HEK293 (cell line): Measurements from ENCODE around the gene FAM200B.

Experiments
- CTCF ChIA-PET: fragments of 350-600 bp; formaldehyde crosslinking; extraction: SDS; loops from one replicate; lab custom pipeline; 2021; ENCODE audit warnings: antibody characterized with exemption; lab: Yijun Ruan, JAX
- POLR2A ChIA-PET: fragments of 300-600 bp; formaldehyde crosslinking; extraction: SDS; loops from one replicate; lab custom pipeline; 2020; ENCODE audit warnings: antibody characterized with exemption, inconsistent platforms; lab: Yijun Ruan, JAX
- H3K27ac ChIP-seq: fragments of 200-500 bp; sonication (Bioruptor generic); 2 replicates; pipeline ENCODE4 v1.5.1; 2014; ENCODE audit warnings: low read depth, low read length, control low read depth, inconsistent platforms; ENCODE audit errors: extremely low read depth
- H3K36me3 ChIP-seq, 2 experiments: fragments of 200-500 bp in 1 of 2; sonication (Bioruptor generic) in 1 of 2; 1 replicate in 1 of 2; 2 replicates in 1 of 2; pipeline ENCODE4 v1.5.1; 2014 to 2017; ENCODE audit warnings: inconsistent platforms in 2 of 2, low read length in 2 of 2; ENCODE audit not compliant: control insufficient read depth in 2 of 2, insufficient read depth in 1 of 2
- H3K4me1 ChIP-seq: fragments of 200-500 bp; sonication (Bioruptor generic); 2 replicates; pipeline ENCODE4 v1.5.1; 2014; ENCODE audit warnings: mild to moderate bottlenecking, low read length, inconsistent platforms; ENCODE audit not compliant: control insufficient read depth, insufficient read depth
- H3K4me3 ChIP-seq: 2 replicates; pipeline ENCODE4 v1.5.1; 2011; ENCODE audit warnings: low read depth, mild to moderate bottlenecking, control low read depth, low read length, moderate library complexity
- H3K9me3 ChIP-seq: fragments of 200-500 bp; sonication (Bioruptor generic); 2 replicates; pipeline ENCODE4 v1.5.1; 2014; ENCODE audit warnings: low read depth, low read length, inconsistent platforms; ENCODE audit not compliant: control insufficient read depth, insufficient read depth
- FEZF1 ChIP-seq: fragments of 450-650 bp; formaldehyde crosslinking; IDR thresholded peaks from 2 replicates; pipeline ENCODE4 v1.5.1; 2016; ENCODE audit warnings: missing biosample characterization, missing genetic modification characterization
- KLF17 ChIP-seq: fragments of 450-650 bp; formaldehyde crosslinking; IDR thresholded peaks from 2 replicates; pipeline ENCODE4 v1.5.1; 2016; ENCODE audit warnings: missing biosample characterization, missing genetic modification characterization
- MZF1 ChIP-seq: fragments of 450-650 bp; formaldehyde crosslinking; IDR thresholded peaks from 2 replicates; pipeline ENCODE4 v1.5.1; 2017; ENCODE audit warnings: missing biosample characterization, missing genetic modification characterization, borderline replicate concordance
- SETDB1 ChIP-seq: IDR thresholded peaks from one replicate; pipeline ENCODE4 v1.6.1; 2017; ENCODE audit warnings: mild to moderate bottlenecking, low read length, moderate library complexity, mixed read lengths; ENCODE audit not compliant: insufficient read length
- SP7 ChIP-seq: fragments of 450-650 bp; formaldehyde crosslinking; IDR thresholded peaks from 2 replicates; pipeline ENCODE4 v1.5.1; 2016; ENCODE audit warnings: missing biosample characterization, missing genetic modification characterization
- ZBTB1 ChIP-seq: fragments of 450-650 bp; formaldehyde crosslinking; IDR thresholded peaks from 2 replicates; pipeline ENCODE4 v1.5.1; 2016; ENCODE audit warnings: missing biosample characterization, missing genetic modification characterization
- ZFP3 ChIP-seq: fragments of 450-650 bp; formaldehyde crosslinking; IDR thresholded peaks from 2 replicates; pipeline ENCODE4 v1.5.1; 2016; ENCODE audit warnings: low read depth, missing biosample characterization, missing genetic modification characterization
- ZNF157 ChIP-seq: fragments of 450-650 bp; formaldehyde crosslinking; IDR thresholded peaks from 2 replicates; pipeline ENCODE4 v1.5.1; 2016; ENCODE audit warnings: missing biosample characterization, missing genetic modification characterization
- ZNF239 ChIP-seq: fragments of 450-650 bp; formaldehyde crosslinking; IDR thresholded peaks from 2 replicates; pipeline ENCODE4 v1.5.1; 2016; ENCODE audit warnings: missing biosample characterization, missing genetic modification characterization
- ZNF248 ChIP-seq: fragments of 450-650 bp; formaldehyde crosslinking; IDR thresholded peaks from 2 replicates; pipeline ENCODE4 v1.5.1; 2017; ENCODE audit warnings: missing biosample characterization, missing genetic modification characterization
- ZNF280D ChIP-seq: fragments of 450-650 bp; formaldehyde crosslinking; IDR thresholded peaks from 2 replicates; pipeline ENCODE4 v1.5.1; 2016; ENCODE audit warnings: missing biosample characterization, missing genetic modification characterization
- ZNF404 ChIP-seq: fragments of 450-650 bp; formaldehyde crosslinking; IDR thresholded peaks from 2 replicates; pipeline ENCODE4 v1.5.1; 2017; ENCODE audit warnings: missing biosample characterization, missing genetic modification characterization
- ZNF513 ChIP-seq: fragments of 450-650 bp; IDR thresholded peaks from 2 replicates; pipeline ENCODE4 v1.5.1; 2018; ENCODE audit warnings: missing biosample characterization, missing genetic modification characterization
- ZNF548 ChIP-seq: fragments of 450-650 bp; formaldehyde crosslinking; IDR thresholded peaks from 2 replicates; pipeline ENCODE4 v1.5.1; 2016; ENCODE audit warnings: missing biosample characterization, missing genetic modification characterization
- ZNF549 ChIP-seq: fragments of 450-650 bp; IDR thresholded peaks from 2 replicates; pipeline ENCODE4 v1.5.1; 2018; ENCODE audit warnings: missing biosample characterization, missing genetic modification characterization, mild to moderate bottlenecking, inconsistent platforms, moderate library complexity
- ZNF555 ChIP-seq: fragments of 450-650 bp; formaldehyde crosslinking; conservative IDR thresholded peaks from 2 replicates; pipeline ENCODE4 v1.5.1; 2017; ENCODE audit warnings: missing biosample characterization, mild to moderate bottlenecking, missing genetic modification characterization, inconsistent platforms
- ZNF629 ChIP-seq: fragments of 450-650 bp; formaldehyde crosslinking; IDR thresholded peaks from 2 replicates; pipeline ENCODE4 v1.5.1; 2017; ENCODE audit warnings: missing biosample characterization, missing genetic modification characterization
- ZNF677 ChIP-seq: fragments of 450-650 bp; IDR thresholded peaks from 2 replicates; pipeline ENCODE4 v1.5.0; 2018; ENCODE audit warnings: missing biosample characterization, mild to moderate bottlenecking, missing genetic modification characterization, moderate library complexity
- ZSCAN23 ChIP-seq: fragments of 450-650 bp; formaldehyde crosslinking; IDR thresholded peaks from 2 replicates; pipeline ENCODE4 v1.5.1; 2016; ENCODE audit warnings: missing biosample characterization, missing genetic modification characterization
- TF ChIP-seq, protein P1 (sequence below): fragments of 450-650 bp; formaldehyde crosslinking; IDR thresholded peaks from 2 replicates; pipeline ENCODE4 v1.5.1; 2017; ENCODE audit warnings: missing biosample characterization, missing genetic modification characterization
- TF ChIP-seq, protein P2 (sequence below): fragments of 450-650 bp; formaldehyde crosslinking; IDR thresholded peaks from 2 replicates; pipeline ENCODE4 v1.5.1; 2016; ENCODE audit warnings: missing biosample characterization, missing genetic modification characterization
- TF ChIP-seq, protein P3 (sequence below): fragments of 450-650 bp; formaldehyde crosslinking; IDR thresholded peaks from 2 replicates; pipeline ENCODE4 v1.5.1; 2016; ENCODE audit warnings: missing biosample characterization, missing genetic modification characterization

The FAM200B gene

DNA sequence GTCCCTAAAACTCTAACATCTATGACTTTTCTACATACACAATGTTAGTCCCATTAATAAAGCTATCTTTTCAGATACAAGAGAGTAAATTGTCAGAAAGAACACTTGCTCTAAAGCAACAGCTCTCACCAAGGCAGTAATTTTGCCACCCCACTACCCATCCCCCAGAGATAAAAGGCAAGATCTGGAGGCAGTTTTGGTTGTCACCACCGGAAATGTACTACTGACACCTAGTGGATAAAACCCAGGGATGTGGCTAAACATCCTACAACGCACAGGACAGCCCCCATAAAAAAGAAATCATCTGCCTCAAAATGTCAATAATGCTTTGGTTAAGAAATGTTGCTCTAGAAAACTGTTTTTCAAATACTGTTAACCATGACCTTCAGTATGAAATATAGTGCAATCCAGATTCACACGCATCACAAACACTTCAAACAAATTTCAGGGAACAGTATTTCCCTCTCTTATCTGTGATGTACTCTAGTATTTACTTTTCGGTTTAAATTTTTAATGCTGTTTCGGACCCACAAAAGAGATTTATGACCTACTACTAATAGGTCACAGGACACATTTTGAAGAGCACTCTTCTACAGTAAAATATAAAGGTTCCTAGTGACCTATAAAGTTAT is 31.6 kb upstream of the FAM200B start (continued):
- TF ChIP-seq, protein P1, sequence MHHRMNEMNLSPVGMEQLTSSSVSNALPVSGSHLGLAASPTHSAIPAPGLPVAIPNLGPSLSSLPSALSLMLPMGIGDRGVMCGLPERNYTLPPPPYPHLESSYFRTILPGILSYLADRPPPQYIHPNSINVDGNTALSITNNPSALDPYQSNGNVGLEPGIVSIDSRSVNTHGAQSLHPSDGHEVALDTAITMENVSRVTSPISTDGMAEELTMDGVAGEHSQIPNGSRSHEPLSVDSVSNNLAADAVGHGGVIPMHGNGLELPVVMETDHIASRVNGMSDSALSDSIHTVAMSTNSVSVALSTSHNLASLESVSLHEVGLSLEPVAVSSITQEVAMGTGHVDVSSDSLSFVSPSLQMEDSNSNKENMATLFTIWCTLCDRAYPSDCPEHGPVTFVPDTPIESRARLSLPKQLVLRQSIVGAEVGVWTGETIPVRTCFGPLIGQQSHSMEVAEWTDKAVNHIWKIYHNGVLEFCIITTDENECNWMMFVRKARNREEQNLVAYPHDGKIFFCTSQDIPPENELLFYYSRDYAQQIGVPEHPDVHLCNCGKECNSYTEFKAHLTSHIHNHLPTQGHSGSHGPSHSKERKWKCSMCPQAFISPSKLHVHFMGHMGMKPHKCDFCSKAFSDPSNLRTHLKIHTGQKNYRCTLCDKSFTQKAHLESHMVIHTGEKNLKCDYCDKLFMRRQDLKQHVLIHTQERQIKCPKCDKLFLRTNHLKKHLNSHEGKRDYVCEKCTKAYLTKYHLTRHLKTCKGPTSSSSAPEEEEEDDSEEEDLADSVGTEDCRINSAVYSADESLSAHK (tag by site-specific recombination): no peak; the same call in 1 of the 2 replicates
- TF ChIP-seq ZNF157 (tag by site-specific recombination): no peak
- TF ChIP-seq FEZF1 (tag by site-specific recombination): no peak
- no peak for TF ChIP-seq KLF17 (tag by site-specific recombination)
- no peak for TF ChIP-seq ZNF248 (tag by site-specific recombination)
- no peak for TF ChIP-seq ZNF239
- 0 out of 2 replicates have a peak, but pooled peaks have one; percentile 46 for TF ChIP-seq SP7 (tag by site-specific recombination)
- no peak for TF ChIP-seq ZBTB1 (tag by site-specific recombination)
- TF ChIP-seq SETDB1: no peak
- TF ChIP-seq ZFP3 (tag by site-specific recombination): no peak
- TF ChIP-seq ZNF549: no peak
- no peak for TF ChIP-seq ZNF555 (tag by site-specific recombination)
- no peak for TF ChIP-seq ZNF280D (tag by site-specific recombination)
- TF ChIP-seq, protein P2, sequence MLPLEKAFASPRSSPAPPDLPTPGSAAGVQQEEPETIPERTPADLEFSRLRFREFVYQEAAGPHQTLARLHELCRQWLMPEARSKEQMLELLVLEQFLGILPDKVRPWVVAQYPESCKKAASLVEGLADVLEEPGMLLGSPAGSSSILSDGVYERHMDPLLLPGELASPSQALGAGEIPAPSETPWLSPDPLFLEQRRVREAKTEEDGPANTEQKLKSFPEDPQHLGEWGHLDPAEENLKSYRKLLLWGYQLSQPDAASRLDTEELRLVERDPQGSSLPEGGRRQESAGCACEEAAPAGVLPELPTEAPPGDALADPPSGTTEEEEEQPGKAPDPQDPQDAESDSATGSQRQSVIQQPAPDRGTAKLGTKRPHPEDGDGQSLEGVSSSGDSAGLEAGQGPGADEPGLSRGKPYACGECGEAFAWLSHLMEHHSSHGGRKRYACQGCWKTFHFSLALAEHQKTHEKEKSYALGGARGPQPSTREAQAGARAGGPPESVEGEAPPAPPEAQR (tag by site-specific recombination): no peak
- TF ChIP-seq ZNF513 (tag by site-specific recombination): no peak
- TF ChIP-seq, protein P3, sequence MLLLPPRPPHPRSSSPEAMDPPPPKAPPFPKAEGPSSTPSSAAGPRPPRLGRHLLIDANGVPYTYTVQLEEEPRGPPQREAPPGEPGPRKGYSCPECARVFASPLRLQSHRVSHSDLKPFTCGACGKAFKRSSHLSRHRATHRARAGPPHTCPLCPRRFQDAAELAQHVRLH (tag by site-specific recombination): peak; percentile 59; the same call in 1 of the 2 replicates

- Histone ChIP-seq H3K9me3 (no peaks in the 10 kb centered on the region), H3K4me3 (no peak overlapping the region), H3K4me1 (0 out of 2 replicates have a peak, but pooled peaks cover 4% of the 10 kb centered on the region), H3K27ac (no peak overlapping the region), H3K36me3 (no peaks in the 10 kb centered on the region)
- ChIA-PET POLR2A (no interaction called here), CTCF (interaction anchor here (0.5 to 2.1 kb wide), 7 partner anchors 26 to 865 kb away, joined by 3 to 10 read pairs (median 3); no protein-coding TSS in a partner anchor)
- TF ChIP-seq MZF1 (tag by site-specific recombination): no peak
- no peak for TF ChIP-seq KLF17 (tag by site-specific recombination)
- no peak for TF ChIP-seq ZNF677 (tag by site-specific recombination)
- TF ChIP-seq ZSCAN23 (tag by site-specific recombination): no peak
- TF ChIP-seq ZNF239: no peak
- no peak for TF ChIP-seq ZNF404
- no peak for TF ChIP-seq ZNF548 (tag by site-specific recombination)
- TF ChIP-seq ZNF629 (tag by site-specific recombination): no peak
These were observed 30.0 kb upstream of the FAM200B start for GRCh38 chr4:15651676-15652075.
